Lung (tissue), 12 donors: ENCODE results near the gene KCNA3. TPM values are rescaled to one million over a fixed set of nuclear protein-coding genes. Genes with fewer than 3 reads are reported as not detected.

Experiments used
- ATAC-seq: fragments of 200-7000 bp; cut with Tn5 transposase; one replicate; pipeline ENCODE4 v1.9.1; 2020; ENCODE audit warnings: moderate number of reproducible peaks; ENCODE audit not compliant: insufficient read depth, low FRiP score
- DNase-seq, 3 donors: peaks; one replicate each; pipeline ENCODE4 v3.0.0-alpha.2; 2013 to 2017
- H3K27ac ChIP-seq, 2 donors: one replicate each; pipeline ENCODE4 v1.5.1; 2013; ENCODE audit warnings: mild to moderate bottlenecking in 2 of 2, moderate library complexity in 2 of 2, control low read depth in 1 of 2, inconsistent platforms in 1 of 2, low read depth in 1 of 2, low read length in 1 of 2
- H3K27me3 ChIP-seq, 3 donors: one replicate each; pipeline ENCODE4 v1.5.1; 2013; ENCODE audit warnings: low read length in 2 of 3; ENCODE audit not compliant: control insufficient read depth in 3 of 3, insufficient read depth in 3 of 3
- H3K36me3 ChIP-seq, 4 donors: one replicate each; pipeline ENCODE4 v1.5.1; 2013; ENCODE audit warnings: low read length in 4 of 4, mild to moderate bottlenecking in 1 of 4, moderate library complexity in 1 of 4; ENCODE audit not compliant: control insufficient read depth in 4 of 4, insufficient read depth in 4 of 4
- H3K4me1 ChIP-seq, 5 donors: one replicate each; pipeline ENCODE4 v1.5.1; 2013; ENCODE audit warnings: low read length in 5 of 5, mild to moderate bottlenecking in 2 of 5, moderate library complexity in 1 of 5; ENCODE audit not compliant: control insufficient read depth in 5 of 5, insufficient read depth in 5 of 5
- H3K4me3 ChIP-seq: one replicate; pipeline ENCODE4 v1.5.1; 2013; ENCODE audit warnings: mild to moderate bottlenecking, control low read depth, moderate library complexity
- H3K9ac ChIP-seq, 2 donors: one replicate each; pipeline ENCODE4 v1.5.1; 2013; ENCODE audit warnings: low read length in 2 of 2, control low read depth in 1 of 2; ENCODE audit not compliant: insufficient read depth in 1 of 2
- H3K9me3 ChIP-seq, 4 donors: one replicate each; pipeline ENCODE4 v1.5.1; 2013; ENCODE audit warnings: low read length in 3 of 4, mild to moderate bottlenecking in 1 of 4, moderate library complexity in 1 of 4; ENCODE audit not compliant: control insufficient read depth in 4 of 4, insufficient read depth in 3 of 4
- CTCF ChIP-seq: IDR thresholded peaks from 2 replicates; pipeline ENCODE4 v1.5.1; 2012; ENCODE audit warnings: mild to moderate bottlenecking; ENCODE audit errors: control extremely low read depth, extremely low read depth
- WGBS, 2 donors: extraction: QIAGEN DNeasy Blood & Tissue Kit; methylation state at CpG; one replicate each; pipeline ENCODE4 v1.1.7; 2013; 5-methylcytosine and 5-hydroxymethylcytosine counted together
- polyA plus RNA-seq, 2 donors: library from polyadenylated mRNA; stranded (reverse); fragments of 200-250 nt; gene quantifications; one replicate each; pipeline ENCODE4 v1.2.1, GENCODE V29; 2013
- total RNA-seq, 2 donors: library from RNA; depleted of rRNA in 1 of 2; stranded (reverse); fragments of >200 nt in 1 of 2; gene quantifications; one replicate each; pipeline ENCODE4 v1.2.1, GENCODE V29; 2014 to 2021
- donor health status: control.
- donor health status: control.
- donor health status: Bipolar disorder and iron deficiency.
- donor health status: healthy.
- donor health status: DM: yes; HTN: yes; CAD: no.

Gene KCNA3
- total and polyA plus RNA-seq, 4 donors, result 0.75 to 10.2 (median 3.9) TPM

GRCh38 chr1:110706621-110707020, 31.9 kb upstream of the KCNA3 start:
- ATAC-seq (no peak), DNase-seq (no peak)
- Histone ChIP-seq H3K4me3 (no peak overlapping the region), H3K9me3 (no peaks in the 10 kb centered on the region), H3K36me3 (no peaks in the 10 kb centered on the region), H3K9ac (no peak overlapping the region), H3K4me1 (no peaks in the 10 kb centered on the region), H3K27ac (no peak overlapping the region), H3K27me3 (peaks cover 0 to 4% (median 0%) of the 10 kb centered on the region in 3 donors)
- TF ChIP-seq CTCF, result no peak
- WGBS, 2 donors, result 89 to 91% methylated on average over 1 of the region's 1 CpG

GRCh38 chr1:110702260-110702659, 27.5 kb upstream of the KCNA3 start:
- ATAC-seq, result no peak
- H3K4me1 ChIP-seq, result no peaks in the 10 kb centered on the region
- H3K9me3 ChIP-seq, result peaks cover 0 to 4% (median 0%) of the 10 kb centered on the region in 4 donors
- no peak overlapping the region for H3K9ac ChIP-seq
- H3K36me3 ChIP-seq, result no peaks in the 10 kb centered on the region
- TF ChIP-seq CTCF, result no peak
- no peak overlapping the region for H3K27ac ChIP-seq
- DNase-seq, result no peak
- H3K27me3 ChIP-seq, result no peaks in the 10 kb centered on the region
- no peak overlapping the region for H3K4me3 ChIP-seq
- 83 to 84% methylated on average over 1 of the region's 1 CpG for WGBS, 2 donors

GRCh38 chr1:110700767-110701166, 26.0 kb upstream of the KCNA3 start:
- WGBS, 2 donors, result 76 to 79% methylated on average over 2 of the region's 2 CpGs
- H3K4me3 ChIP-seq, result no peak overlapping the region
- no peaks in the 10 kb centered on the region for H3K36me3 ChIP-seq
- ATAC-seq (no peak), DNase-seq (no peak)
- no peaks in the 10 kb centered on the region for H3K4me1 ChIP-seq
- H3K27ac ChIP-seq, result no peak overlapping the region
- H3K9ac ChIP-seq, result no peak overlapping the region
- TF ChIP-seq CTCF, result no peak
- no peaks in the 10 kb centered on the region for H3K27me3 ChIP-seq
- H3K9me3 ChIP-seq, result peaks cover 0 to 4% (median 0%) of the 10 kb centered on the region in 4 donors

- peaks cover 0 to 4% (median 0%) of the 10 kb centered on the region in 4 donors for H3K9me3 ChIP-seq
- no peak overlapping the region for H3K9ac ChIP-seq
- no peak overlapping the region for H3K27ac ChIP-seq
- H3K4me1 ChIP-seq, result no peaks in the 10 kb centered on the region
- no peaks in the 10 kb centered on the region for H3K36me3 ChIP-seq
- ATAC-seq (no peak), DNase-seq (no peak)
- 91 to 95% methylated on average over 4 of the region's 4 CpGs for WGBS, 2 donors
- H3K27me3 ChIP-seq, result peaks cover 0 to 3% (median 0%) of the 10 kb centered on the region in 3 donors
- no peak overlapping the region for H3K4me3 ChIP-seq
- no peak for TF ChIP-seq CTCF
Measured at GRCh38 chr1:110697606-110698005, 22.9 kb upstream of the KCNA3 start.
